ENCODE results near the gene MICOS13. TPM values are rescaled to one million over a fixed set of nuclear protein-coding genes. Genes with fewer than 3 reads are reported as not detected.
A peak's percentile ranks its signal among the peaks of the same experiment; 100 is the strongest.

MICOS13 gene
- polyA plus RNA-seq, result 100 to 1,000 TPM in 2 of 4 donors, 10 to 100 TPM in 2; 41.9 to 134 (median 108) TPM
- long read RNA-seq, donor 1, result 0 reads
- long read RNA-seq, donor 2, transcript C19orf70-201 (4 exons, 896 nt), result major isoform, 30 of 36 reads
- long read RNA-seq, donor 2, partial matches to known transcripts, result 6 of 36 reads
- long read RNA-seq, donor 2, other reads (novel, unspliced or antisense), result 0 of 36 reads
- long read RNA-seq, donor 3, transcript C19orf70-201 (4 exons, 896 nt), result major isoform, 27 of 49 reads
- long read RNA-seq, donor 3, partial matches to known transcripts, result 20 of 49 reads
- long read RNA-seq, donor 3, other reads (novel, unspliced or antisense), result 0 of 49 reads
- long read RNA-seq, donor 4, partial matches to known transcripts, result 0 of 2 reads
- long read RNA-seq, donor 4, other reads (novel, unspliced or antisense), result 0 of 2 reads
- long read RNA-seq, donor 5, transcript C19orf70-201 (4 exons, 896 nt), result major isoform, 20 of 36 reads
- long read RNA-seq, donor 5, partial matches to known transcripts, result 15 of 36 reads
- long read RNA-seq, donor 5, other reads (novel, unspliced or antisense), result 0 of 36 reads
- long read RNA-seq, donor 6, transcript C19orf70-201 (4 exons, 896 nt), result major isoform, 28 of 39 reads
- long read RNA-seq, donor 6, partial matches to known transcripts, result 8 of 39 reads
- long read RNA-seq, donor 6, other reads (novel, unspliced or antisense), result 0 of 39 reads
- long read RNA-seq, donor 7, transcript C19orf70-201 (4 exons, 896 nt), result major isoform, 156 of 435 reads
- long read RNA-seq, donor 7, transcript C19orf70-205 (2 exons, 773 nt), result minor isoform, 5 of 435 reads
- long read RNA-seq, donor 7, partial matches to known transcripts, result 272 of 435 reads
- long read RNA-seq, donor 7, other reads (novel, unspliced or antisense), result 0 of 435 reads
- long read RNA-seq, donor 8, transcript C19orf70-201 (4 exons, 896 nt), result major isoform, 14 of 14 reads
- long read RNA-seq, donor 8, partial matches to known transcripts, result 0 of 14 reads
- long read RNA-seq, donor 8, other reads (novel, unspliced or antisense), result 0 of 14 reads
- long read RNA-seq, donor 9, transcript C19orf70-201 (4 exons, 896 nt), result major isoform, 7 of 7 reads
- long read RNA-seq, donor 9, partial matches to known transcripts, result 0 of 7 reads
- long read RNA-seq, donor 9, other reads (novel, unspliced or antisense), result 0 of 7 reads
- long read RNA-seq, donor 10, transcript C19orf70-201 (4 exons, 896 nt), result major isoform, 60 of 90 reads
- long read RNA-seq, donor 10, partial matches to known transcripts, result 25 of 90 reads
- long read RNA-seq, donor 10, other reads (novel, unspliced or antisense), result 0 of 90 reads

GRCh38 chr19:5680437-5681368 is at the start of gene MICOS13, which contains the start of gene HSD11B1L:
TSS of gene MICOS13 (minus strand) at chr19:5680516. CDS start at chr19:5680486, 30 bp downstream.
TSS of gene HSD11B1L (plus strand) at chr19:5681027. CDS start at chr19:5684833, 3,806 bp downstream.
- FAIRE-seq (peak; percentile 85), DNase-seq (peak; percentile 99 to 100)
- Histone ChIP-seq H3K4me1 (ENCODE audit: control insufficient read depth in 3 of 3, insufficient read depth in 2 of 3, low read depth in 1 of 3, low read length in 2 of 3) (peaks cover 1 to 10% (median 6%) of the 10 kb centered on the region in 3 donors), H3K9me3 (ENCODE audit: control insufficient read depth in 2 of 2, insufficient read depth in 1 of 2, low read depth in 1 of 2, low read length in 1 of 2) (no peaks in the 10 kb centered on the region), H3K27ac (ENCODE audit: low read depth in 1 of 3, low read length in 2 of 3) (peak within 1 kb of the TSS; percentile 51 to 83 (median 80)), H3K4me3 (ENCODE audit: low read depth in 1 of 3, low read length in 3 of 3) (peak within 1 kb of the TSS; percentile 55 to 98 (median 64)), H3K36me3 (ENCODE audit: control insufficient read depth in 3 of 3, insufficient read depth in 2 of 3, low read depth in 1 of 3, low read length in 3 of 3) (peaks cover 0 to 17% (median 0%) of the 10 kb centered on the region in 3 donors), H3K27me3 (ENCODE audit: control insufficient read depth in 3 of 3, insufficient read depth in 3 of 3, low read length in 3 of 3) (peaks cover 0 to 4% (median 0%) of the 10 kb centered on the region in 3 donors)
- WGBS, 3 donors, result 0 to 1% (median 1%) methylated on average over 80 to 94 of the region's 94 CpGs

DNA sequence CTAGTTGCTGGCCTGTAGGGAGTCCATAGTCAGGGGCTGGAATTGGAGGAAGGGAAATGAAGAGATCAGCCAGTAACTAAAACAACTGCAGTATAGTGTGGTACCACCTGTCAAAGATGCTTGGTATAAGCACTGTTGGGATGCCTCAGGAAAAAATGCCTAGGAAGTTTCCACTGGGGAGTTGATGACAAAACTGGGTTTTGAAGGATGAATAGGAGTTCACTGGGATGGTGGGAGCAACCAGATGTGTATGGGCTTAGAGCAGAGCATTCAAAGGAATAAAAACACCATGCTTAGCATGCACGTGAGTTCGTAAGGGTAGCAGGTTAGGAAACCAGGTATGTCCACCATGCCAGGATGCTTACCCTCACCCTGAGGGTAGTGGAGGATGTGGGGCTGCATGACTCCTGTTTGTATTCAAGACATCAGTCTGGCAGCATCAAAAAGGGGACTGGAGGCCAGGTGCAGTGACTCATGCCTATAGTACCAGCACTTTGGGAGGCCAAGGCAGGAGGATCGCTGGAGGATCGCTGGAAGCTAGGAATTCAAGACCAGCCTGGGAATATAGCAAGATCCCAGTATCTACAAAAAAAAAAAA is 47.2 kb upstream of the MICOS13 start:
- Histone ChIP-seq H3K27me3 (ENCODE audit: control insufficient read depth in 3 of 3, insufficient read depth in 3 of 3, low read length in 3 of 3) (no peaks in the 10 kb centered on the region), H3K9me3 (ENCODE audit: control insufficient read depth in 2 of 2, insufficient read depth in 1 of 2, low read depth in 1 of 2, low read length in 1 of 2) (peaks cover 0 to 9% of the 10 kb centered on the region in 2 donors), H3K4me3 (ENCODE audit: low read depth in 1 of 3, low read length in 3 of 3) (no peak overlapping the region), H3K27ac (ENCODE audit: low read depth in 1 of 3, low read length in 2 of 3) (no peak overlapping the region), H3K4me1 (ENCODE audit: control insufficient read depth in 3 of 3, insufficient read depth in 2 of 3, low read depth in 1 of 3, low read length in 2 of 3) (no peaks in the 10 kb centered on the region), H3K36me3 (ENCODE audit: control insufficient read depth in 3 of 3, insufficient read depth in 2 of 3, low read depth in 1 of 3, low read length in 3 of 3) (no peaks in the 10 kb centered on the region)
- FAIRE-seq (no peak), DNase-seq (no peak)
- WGBS, 3 donors, result 86 to 97% (median 96%) methylated on average over 4 of the region's 4 CpGs

DNA sequence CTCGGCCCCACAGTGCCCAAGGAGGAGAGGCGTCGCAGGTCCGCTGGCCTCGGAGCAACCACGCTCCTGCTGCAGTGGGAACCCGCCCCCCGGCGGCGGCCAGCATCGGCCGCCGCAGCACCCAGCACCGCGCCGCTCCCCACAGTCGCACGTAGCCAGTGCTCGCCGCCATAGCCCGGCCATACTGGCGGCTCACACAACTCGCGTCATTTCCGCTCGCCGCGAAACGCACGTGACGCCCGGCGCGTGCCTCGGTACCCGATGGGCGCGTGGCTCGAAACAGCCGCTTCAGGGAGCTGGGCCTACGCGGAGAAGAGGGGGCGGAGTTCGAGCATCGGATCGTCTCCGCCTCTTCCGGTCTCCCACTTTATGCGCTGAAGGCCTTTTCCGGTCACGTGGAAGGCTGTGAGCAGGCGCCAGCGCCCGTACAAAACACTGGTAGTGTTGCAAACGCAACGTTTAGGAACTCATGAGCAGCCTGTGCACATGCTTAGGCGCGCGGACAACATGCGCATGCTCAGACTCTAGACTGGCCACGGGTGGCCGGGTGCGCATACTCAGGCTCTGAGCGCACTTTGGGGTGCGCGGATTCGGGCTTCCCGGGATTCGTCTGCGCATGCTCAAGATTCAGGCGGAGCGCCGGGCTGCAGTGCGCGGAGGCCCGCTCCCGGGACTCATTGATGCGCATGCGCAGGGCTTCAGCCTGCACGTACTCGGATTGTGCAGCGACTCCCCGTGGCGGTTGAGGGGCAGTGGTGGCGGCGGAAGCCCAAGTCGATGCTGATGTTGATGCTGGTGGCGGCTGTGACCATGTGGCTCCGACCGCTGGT is 39.9 kb upstream of the MICOS13 start, which contains the start of the genes CATSPERD and LONP1:
Gene CATSPERD (plus strand): TSS at position 677 of the 830 bp plus-strand sequence. CDS start 101 bp downstream, at position 778.
Gene LONP1 (minus strand): TSS at position 186 of the 830 bp plus-strand sequence. CDS start 14 bp downstream, at position 172.
- H3K4me1 ChIP-seq (ENCODE audit: control insufficient read depth in 3 of 3, insufficient read depth in 2 of 3, low read depth in 1 of 3, low read length in 2 of 3), result peaks cover 2 to 15% (median 13%) of the 10 kb centered on the region in 3 donors
- peak within 1 kb of the TSS; percentile 91 to 95 (median 93) for H3K27ac ChIP-seq (ENCODE audit: low read depth in 1 of 3, low read length in 2 of 3)
- no peaks in the 10 kb centered on the region for H3K9me3 ChIP-seq (ENCODE audit: control insufficient read depth in 2 of 2, insufficient read depth in 1 of 2, low read depth in 1 of 2, low read length in 1 of 2)
- FAIRE-seq (no peak), DNase-seq (peak; percentile 99 to 100)
- 0 to 1% (median 0%) methylated on average over 70 to 90 of the region's 90 CpGs for WGBS, 3 donors
- peaks cover 0 to 13% (median 2%) of the 10 kb centered on the region in 3 donors for H3K36me3 ChIP-seq (ENCODE audit: control insufficient read depth in 3 of 3, insufficient read depth in 2 of 3, low read depth in 1 of 3, low read length in 3 of 3)
- H3K4me3 ChIP-seq (ENCODE audit: low read depth in 1 of 3, low read length in 3 of 3), result peak within 1 kb of the TSS; percentile 87 to 99 (median 88)
- no peaks in the 10 kb centered on the region for H3K27me3 ChIP-seq (ENCODE audit: control insufficient read depth in 3 of 3, insufficient read depth in 3 of 3, low read length in 3 of 3)

- DNase-seq, result peak; percentile 17 to 58
- no peak for FAIRE-seq
- peak overlapping the region; percentile 87 to 99 (median 88) for H3K4me3 ChIP-seq (ENCODE audit: low read depth in 1 of 3, low read length in 3 of 3)
- no peaks in the 10 kb centered on the region for H3K9me3 ChIP-seq (ENCODE audit: control insufficient read depth in 2 of 2, insufficient read depth in 1 of 2, low read depth in 1 of 2, low read length in 1 of 2)
- no peaks in the 10 kb centered on the region for H3K27me3 ChIP-seq (ENCODE audit: control insufficient read depth in 3 of 3, insufficient read depth in 3 of 3, low read length in 3 of 3)
- peaks cover 2 to 15% (median 13%) of the 10 kb centered on the region in 3 donors for H3K4me1 ChIP-seq (ENCODE audit: control insufficient read depth in 3 of 3, insufficient read depth in 2 of 3, low read depth in 1 of 3, low read length in 2 of 3)
- peak overlapping the region; percentile 83 to 95 (median 91) for H3K27ac ChIP-seq (ENCODE audit: low read depth in 1 of 3, low read length in 2 of 3)
- 0% methylated on average over 44 to 58 of the region's 58 CpGs for WGBS, 3 donors
- peaks cover 0 to 17% (median 2%) of the 10 kb centered on the region in 3 donors for H3K36me3 ChIP-seq (ENCODE audit: control insufficient read depth in 3 of 3, insufficient read depth in 2 of 3, low read depth in 1 of 3, low read length in 3 of 3)
These were observed 39.1 kb upstream of the MICOS13 start for GRCh38 chr19:5719274-5719960.

DNA sequence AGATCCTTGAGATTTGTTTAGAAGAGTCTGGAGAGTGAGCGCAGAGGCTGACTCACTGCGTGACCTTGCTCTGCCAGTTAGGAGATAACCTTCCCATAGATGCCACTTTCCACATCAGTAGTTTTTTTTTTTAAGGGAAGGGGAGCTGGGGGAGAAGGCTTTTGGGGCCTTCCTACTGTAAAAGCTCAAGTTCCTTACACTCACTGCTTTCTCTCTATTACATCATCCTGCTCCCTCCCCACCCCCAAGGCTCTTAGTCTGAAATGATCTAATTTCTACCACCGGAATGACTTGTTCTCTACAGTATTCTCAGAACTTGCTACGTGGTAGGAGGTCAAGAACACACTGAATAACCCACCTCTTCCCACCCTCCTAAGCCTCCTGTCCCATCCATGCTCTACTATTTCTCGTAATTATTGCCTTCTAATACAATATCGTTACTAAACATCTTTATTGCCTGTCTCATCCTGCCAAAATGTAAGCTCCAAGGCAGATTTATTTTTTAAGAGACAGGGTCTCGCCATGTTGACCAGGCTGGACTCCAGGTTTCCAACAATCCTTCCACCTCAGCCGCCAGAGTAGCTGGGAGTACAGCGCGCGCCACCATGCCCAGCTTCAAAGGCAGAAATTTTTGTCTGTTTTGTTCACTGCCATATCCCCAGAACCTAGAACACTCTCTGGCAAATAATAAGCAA is 38.4 kb upstream of the MICOS13 start:
- FAIRE-seq, result no peak
- DNase-seq, result peak in 1 of 2 donors; percentile 36

More for the DNA sequence above, 38.4 kb upstream of the MICOS13 start:
- H3K4me1 ChIP-seq (ENCODE audit: control insufficient read depth in 3 of 3, insufficient read depth in 2 of 3, low read depth in 1 of 3, low read length in 2 of 3), result peaks cover 2 to 15% (median 13%) of the 10 kb centered on the region in 3 donors
- 18 to 21% (median 20%) methylated on average over 11 of the region's 11 CpGs for WGBS, 3 donors
- H3K27me3 ChIP-seq (ENCODE audit: control insufficient read depth in 3 of 3, insufficient read depth in 3 of 3, low read length in 3 of 3), result no peaks in the 10 kb centered on the region
- H3K9me3 ChIP-seq (ENCODE audit: control insufficient read depth in 2 of 2, insufficient read depth in 1 of 2, low read depth in 1 of 2, low read length in 1 of 2), result no peaks in the 10 kb centered on the region
- H3K36me3 ChIP-seq (ENCODE audit: control insufficient read depth in 3 of 3, insufficient read depth in 2 of 3, low read depth in 1 of 3, low read length in 3 of 3), result peaks cover 0 to 21% (median 2%) of the 10 kb centered on the region in 3 donors
- H3K27ac ChIP-seq (ENCODE audit: low read depth in 1 of 3, low read length in 2 of 3), result peak overlapping the region in 2 of 3 donors; percentile 83 to 95
- H3K4me3 ChIP-seq (ENCODE audit: low read depth in 1 of 3, low read length in 3 of 3), result peak overlapping the region in 2 of 3 donors; percentile 87 to 99
